ENCODE data around the gene RHBDF2.

DNA sequence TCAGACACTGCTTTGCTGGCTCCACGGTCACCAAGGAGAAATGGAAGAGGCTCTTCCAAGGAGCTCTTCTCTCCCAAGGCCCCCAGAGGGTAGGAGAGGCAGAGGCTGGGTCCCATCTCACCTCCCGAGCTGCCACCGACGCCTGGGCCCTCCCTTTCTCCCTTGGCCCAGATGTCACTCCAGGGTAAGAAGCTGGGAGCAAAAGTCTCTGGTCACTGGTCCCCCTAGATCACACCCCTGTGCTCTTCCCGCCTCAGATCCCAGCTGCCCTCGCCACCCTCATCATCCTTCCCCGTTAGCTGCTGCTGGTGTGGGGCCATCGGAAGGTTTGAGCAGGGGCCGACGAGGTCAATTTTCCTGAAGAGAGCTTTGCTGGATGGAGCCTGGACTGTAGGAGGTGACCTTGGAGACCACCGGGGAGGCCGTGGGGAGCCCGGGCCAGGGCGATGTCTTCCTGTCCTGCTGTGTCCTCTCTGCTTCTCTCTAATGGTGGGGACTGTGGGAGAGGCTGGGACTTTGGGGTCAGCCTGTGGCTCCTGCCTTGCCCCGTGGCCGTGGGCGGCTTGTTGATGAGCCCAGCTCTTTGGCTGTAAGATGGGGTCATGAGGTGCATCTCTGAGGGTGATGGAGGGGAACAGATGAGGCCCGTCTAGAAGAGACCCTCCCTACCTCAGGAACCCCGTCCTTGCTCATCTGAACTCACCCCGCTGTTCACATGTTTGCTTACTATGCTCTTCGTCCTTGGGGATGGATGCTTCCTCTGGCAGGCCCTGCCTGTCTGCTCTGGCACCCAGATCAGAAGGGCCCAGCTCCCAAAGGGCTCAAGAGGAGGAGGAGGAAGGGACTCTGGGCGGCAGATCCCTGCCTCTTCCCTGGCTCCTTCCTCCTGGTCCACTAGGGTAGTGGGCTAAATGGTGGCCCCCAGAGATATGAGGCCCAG lies 11.4 kb upstream of the RHBDF2 start:
- TF ChIP-seq, protein P1, sequence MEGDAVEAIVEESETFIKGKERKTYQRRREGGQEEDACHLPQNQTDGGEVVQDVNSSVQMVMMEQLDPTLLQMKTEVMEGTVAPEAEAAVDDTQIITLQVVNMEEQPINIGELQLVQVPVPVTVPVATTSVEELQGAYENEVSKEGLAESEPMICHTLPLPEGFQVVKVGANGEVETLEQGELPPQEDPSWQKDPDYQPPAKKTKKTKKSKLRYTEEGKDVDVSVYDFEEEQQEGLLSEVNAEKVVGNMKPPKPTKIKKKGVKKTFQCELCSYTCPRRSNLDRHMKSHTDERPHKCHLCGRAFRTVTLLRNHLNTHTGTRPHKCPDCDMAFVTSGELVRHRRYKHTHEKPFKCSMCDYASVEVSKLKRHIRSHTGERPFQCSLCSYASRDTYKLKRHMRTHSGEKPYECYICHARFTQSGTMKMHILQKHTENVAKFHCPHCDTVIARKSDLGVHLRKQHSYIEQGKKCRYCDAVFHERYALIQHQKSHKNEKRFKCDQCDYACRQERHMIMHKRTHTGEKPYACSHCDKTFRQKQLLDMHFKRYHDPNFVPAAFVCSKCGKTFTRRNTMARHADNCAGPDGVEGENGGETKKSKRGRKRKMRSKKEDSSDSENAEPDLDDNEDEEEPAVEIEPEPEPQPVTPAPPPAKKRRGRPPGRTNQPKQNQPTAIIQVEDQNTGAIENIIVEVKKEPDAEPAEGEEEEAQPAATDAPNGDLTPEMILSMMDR (IDR thresholded peaks at IDR 0.05) = no peak
- no peak for TF ChIP-seq POLR2A (IDR thresholded peaks at IDR 0.05)
